GM12878 (cell line): ENCODE measurements around the gene DDX27. TPM values are rescaled to one million over a fixed set of nuclear protein-coding genes. Genes with fewer than 3 reads are reported as not detected.

ENCODE experiments used
- ATAC-seq: fragments of 200-7000 bp; cut with Tn5 transposase; 3 replicates; pipeline ENCODE4 v1.9.1; 2020; ENCODE audit warnings: mild to moderate bottlenecking, moderate library complexity
- BruUV-seq: library from RNA; stranded (reverse); fragments of 400-500 nt; replicated peaks from 2 replicates; lab custom pipeline; 2021; lab: Mats Ljungman, UMichigan
- CTCF ChIA-PET: fragments of 300-600 bp; sonication (Branson Sonifier 250); formaldehyde crosslinking; extraction: SDS; loops from one replicate; lab custom pipeline; 2021; ENCODE audit warnings: inconsistent platforms; lab: Yijun Ruan, JAX
- POLR2A ChIA-PET: fragments of 350-600 bp; formaldehyde crosslinking; extraction: SDS; loops from one replicate; lab custom pipeline; 2021; ENCODE audit warnings: inconsistent platforms; lab: Charles Lee
- RAD21 ChIA-PET: fragments of 300-600 bp; sonication (Branson Sonifier 250); formaldehyde crosslinking; loops from one replicate; lab custom pipeline; 2023; ENCODE audit warnings: antibody characterized with exemption; ENCODE audit not compliant: unreplicated experiment; lab: Charles Lee
- SMC1A ChIA-PET: fragments of 300-600 bp; sonication (Branson Sonifier 250); formaldehyde crosslinking; loops from one replicate; lab custom pipeline; 2023; ENCODE audit not compliant: unreplicated experiment, uncharacterized antibody; lab: Charles Lee
- DNase-seq: peaks from one replicate; pipeline ENCODE4 v3.0.0-alpha.2; 2011; ENCODE audit warnings: low read depth, low spot score
- FAIRE-seq: peaks from 3 replicates; lab custom pipeline; 2011; peaks lifted over from hg19 to GRCh38; lab: Jason Lieb, UNC
- H2AFZ ChIP-seq: 2 replicates; pipeline ENCODE4 v1.6.0; 2011; ENCODE audit warnings: low read depth, low read length, control low read depth; ENCODE audit not compliant: control insufficient read depth
- H3K27ac ChIP-seq: 2 replicates; pipeline ENCODE4 v1.5.1; 2011; ENCODE audit warnings: control low read depth; ENCODE audit not compliant: control insufficient read depth, insufficient read depth
- H3K27me3 ChIP-seq, 2 experiments: replicated peaks in 1 of 2; 2 replicates each; pipeline versions ENCODE4 v1.6.0 to v1.6.1; 2011; ENCODE audit warnings: low read length in 1 of 2; ENCODE audit not compliant: control insufficient read depth in 2 of 2, insufficient read depth in 2 of 2
- H3K36me3 ChIP-seq, 2 experiments: 2 replicates each; pipeline ENCODE4 v1.5.1; 2011; ENCODE audit warnings: low read length in 1 of 2; ENCODE audit not compliant: control insufficient read depth in 2 of 2, insufficient read depth in 2 of 2
- H3K4me1 ChIP-seq: 2 replicates; pipeline ENCODE4 v1.6.1; 2011; ENCODE audit warnings: mild to moderate bottlenecking, low read length, moderate library complexity, mixed read lengths; ENCODE audit not compliant: control insufficient read depth, insufficient read depth
- H3K4me2 ChIP-seq: 2 replicates; pipeline ENCODE4 v1.6.0; 2011; ENCODE audit warnings: control low read depth; ENCODE audit not compliant: control insufficient read depth, insufficient read depth
- H3K4me3 ChIP-seq: fragments of 200-600 bp; sonication (generic); 2 replicates; pipeline ENCODE4 v1.5.1; 2016
- H3K79me2 ChIP-seq: 2 replicates; pipeline ENCODE4 v1.6.0; 2011; ENCODE audit warnings: low read length; ENCODE audit not compliant: control insufficient read depth, insufficient read depth
- H3K9ac ChIP-seq: 2 replicates; pipeline ENCODE4 v1.8.0; 2011; ENCODE audit warnings: low read length, control low read depth, mixed read lengths; ENCODE audit not compliant: control insufficient read depth, insufficient read depth
- H3K9me3 ChIP-seq: replicated peaks from 3 replicates; pipeline ENCODE4 v1.5.1; 2011; ENCODE audit warnings: mild to moderate bottlenecking, low read length; ENCODE audit not compliant: control insufficient read depth, insufficient read depth
- H4K20me1 ChIP-seq: 2 replicates; pipeline ENCODE4 v1.6.0; 2011; ENCODE audit not compliant: control insufficient read depth, insufficient read depth
- CHD4 ChIP-seq: fragments of 200-600 bp; sonication (generic); IDR thresholded peaks from 2 replicates; pipeline ENCODE4 v1.6.1; 2016; ENCODE audit warnings: mild to moderate bottlenecking
- EED ChIP-seq: sonication (generic); IDR thresholded peaks from 2 replicates; pipeline ENCODE4 v1.6.1; 2016; ENCODE audit warnings: antibody characterized with exemption, low read depth
- ETV6 ChIP-seq, 2 experiments: fragments of 450-650 bp in 1 of 2; IDR thresholded peaks in 1 of 2; conservative IDR thresholded peaks in 1 of 2; 2 replicates each; pipeline ENCODE4 v1.6.1; 2014; ENCODE audit warnings: antibody characterized with exemption in 1 of 2, borderline replicate concordance in 1 of 2, low read depth in 1 of 2, mild to moderate bottlenecking in 1 of 2, moderate library complexity in 1 of 2
- HCFC1 ChIP-seq: fragments of 150-350 bp; IDR thresholded peaks from 2 replicates; pipeline ENCODE4 v1.6.1; 2014; ENCODE audit warnings: low read length
- IKZF1 ChIP-seq: fragments of 450-650 bp; conservative IDR thresholded peaks from 2 replicates; pipeline ENCODE4 v1.6.1; 2017; ENCODE audit warnings: antibody characterized with exemption, mild to moderate bottlenecking
- NFXL1 ChIP-seq: fragments of 450-650 bp; IDR thresholded peaks from 2 replicates; pipeline ENCODE4 v1.6.1; 2017; ENCODE audit warnings: antibody characterized with exemption, mild to moderate bottlenecking, borderline replicate concordance
- NRF1 ChIP-seq: conservative IDR thresholded peaks from 2 replicates; pipeline ENCODE4 v1.6.1; 2011; ENCODE audit warnings: mild to moderate bottlenecking, low read depth, low read length, improper control_type of control experiment
- PAX5 ChIP-seq: IDR thresholded peaks from 2 replicates; pipeline ENCODE4 v1.6.1; 2011; ENCODE audit warnings: low read depth, low read length, borderline replicate concordance
- RAD51 ChIP-seq: fragments of 450-650 bp; IDR thresholded peaks from 2 replicates; pipeline ENCODE4 v1.6.1; 2016; ENCODE audit warnings: moderate library complexity, mild to moderate bottlenecking, inconsistent platforms
- RB1 ChIP-seq: fragments of 450-650 bp; formaldehyde crosslinking; IDR thresholded peaks from 2 replicates; pipeline ENCODE4 v1.6.1; 2017; ENCODE audit warnings: mild to moderate bottlenecking, borderline replicate concordance
- RUNX3 ChIP-seq: IDR thresholded peaks from 2 replicates; pipeline ENCODE4 v1.6.1; 2012; ENCODE audit warnings: low read length, inconsistent platforms
- TCF7 ChIP-seq: IDR thresholded peaks from 2 replicates; pipeline ENCODE4 v1.6.1; 2014; ENCODE audit warnings: antibody characterized with exemption, borderline replicate concordance
- WGBS: methylation state at CpG from one replicate; pipeline ENCODE4 v1.1.6; 2016; ENCODE audit warnings: low lambda C conversion rate; ENCODE audit not compliant: insufficient replicate concordance, insufficient coverage; ENCODE audit errors: missing lambda C conversion rate; 5-methylcytosine and 5-hydroxymethylcytosine counted together
- in situ Hi-C: fragments of 300-500 bp; cut with MboI; formaldehyde crosslinking; loops from 9 replicates; pipeline ENCODE4 v1.14.3; 2018; ENCODE audit warnings: mixed read lengths
- intact Hi-C: fragments of 100-400 bp; cut with micrococcal nuclease; formaldehyde crosslinking; loops from one replicate; pipeline ENCODE4 v1.14.2; 2022; ENCODE audit not compliant: unreplicated experiment
- polyA plus RNA-seq, 11 experiments: library from polyadenylated mRNA; depleted of rRNA in 4 of 11; unstranded in 6 of 11; stranded (reverse) in 5 of 11; fragments of >200 nt; fragmentation: Nextera tagmentation in 4 of 11; fragmentation: Illumina TruSeq in 1 of 11; extraction: Ambion mirVana in 4 of 11; extraction: Trizol in 1 of 11; gene quantifications; 1 replicate in 1 of 11; 2 replicates in 10 of 11; pipeline versions ENCODE4 v1.2.1 to v1.2.3, GENCODE V29; 2011 to 2016; ENCODE audit warnings: inconsistent platforms in 2 of 11, missing spikeins in 2 of 11, low read depth in 1 of 11
- total RNA-seq, 4 experiments: library from RNA; depleted of rRNA in 3 of 4; stranded (reverse); fragments of >200 nt in 3 of 4; fragmentation: Illumina TruSeq in 1 of 4; extraction: Trizol in 1 of 4; gene quantifications; 2 replicates each; pipeline versions ENCODE4 v1.2.1 to v1.2.3, GENCODE V29; 2013 to 2021

Gene DDX27
- total and polyA plus RNA-seq, 10 of the 15 experiments (the other 5 are each of a cell fraction or from before 2014, with no cell fraction given), result 19.8 to 78.8 (median 54.9) TPM

DNA sequence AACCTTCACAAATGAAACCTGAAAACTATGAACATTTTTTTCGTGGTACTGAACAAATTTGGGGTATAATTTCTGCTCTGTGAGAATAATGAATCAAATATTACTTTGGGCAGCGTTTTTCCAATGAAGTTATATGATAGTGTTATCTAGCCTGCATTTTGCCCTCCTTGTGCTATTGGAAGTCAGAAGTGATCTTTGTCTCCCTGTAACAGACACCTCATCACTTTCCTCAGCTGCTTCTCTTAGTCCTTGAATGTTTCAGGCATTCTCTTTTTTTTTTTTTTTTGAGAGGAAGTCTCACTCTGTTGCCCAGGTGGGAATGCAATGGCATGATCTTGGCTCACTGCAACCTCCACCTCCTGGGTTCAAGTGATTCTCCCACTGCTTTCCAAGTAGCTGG is 10.2 kb downstream of the DDX27 start:
- H3K4me1 ChIP-seq, result peaks cover 10% of the 10 kb centered on the region
- FAIRE-seq (no peak), DNase-seq (no peak), ATAC-seq (no peak)
- 97% methylated on average over 2 of the region's 2 CpGs for WGBS
- H3K27ac ChIP-seq, result no peak overlapping the region
- no peak overlapping the region for H2AFZ ChIP-seq
- H4K20me1 ChIP-seq, result no peaks in the 10 kb centered on the region; the same call in 1 of the 2 replicates
- H3K9ac ChIP-seq, result no peak overlapping the region
- in situ Hi-C loops, result no loop called here
- H3K79me2 ChIP-seq, result no peaks in the 10 kb centered on the region; the same call in 1 of the 2 replicates
- ChIA-PET RAD21 (no interaction called here), POLR2A (interaction anchor here (0.7 kb wide), 1 partner anchor 108 kb away, joined by 5 read pairs; no protein-coding TSS in a partner anchor), CTCF (interaction anchor here (0.6 kb wide), 1 partner anchor 151 kb away, joined by 3 read pairs; no protein-coding TSS in a partner anchor), SMC1A (no interaction called here)
- H3K27me3 ChIP-seq, result no peaks in the 10 kb centered on the region
- H3K9me3 ChIP-seq, result no peaks in the 10 kb centered on the region
- intact Hi-C loops, result no loop called here
- H3K4me3 ChIP-seq, result no peak overlapping the region
- BruUV-seq, result no TSS peak
- H3K36me3 ChIP-seq, result peaks cover 16 to 22% of the 10 kb centered on the region in 2 experiments
- no peak for TF ChIP-seq NFXL1
- TF ChIP-seq PAX5, result no peak
- TF ChIP-seq HCFC1, result no peak
- TF ChIP-seq IKZF1, result no peak
- TF ChIP-seq TCF7, result no peak
- TF ChIP-seq EED, result no peak
- no peak for TF ChIP-seq RUNX3
- TF ChIP-seq NRF1, result no peak
- TF ChIP-seq CHD4, result no peak
- TF ChIP-seq ETV6 (conservative IDR thresholded peaks at IDR 0.05 in 1 of 2, IDR thresholded peaks at IDR 0.05 in 1 of 2; ENCODE audit: borderline replicate concordance in 1 of 2, low read depth in 1 of 2), result no peak
- no peak for TF ChIP-seq RAD51
- TF ChIP-seq RB1, result no peak
- H3K4me2 ChIP-seq, result no peak overlapping the region
